PC-9 (cell line): ENCODE data around the gene CMIP. TPM values are rescaled to one million over a fixed set of nuclear protein-coding genes. Genes with fewer than 3 reads are reported as not detected.

Experiments used
- BruUV-seq: library from RNA; stranded (reverse); fragments of 400-500 nt; replicated peaks from 2 replicates; lab custom pipeline; 2021; lab: Mats Ljungman, UMichigan
- CTCF ChIA-PET: fragments of 300-600 bp; sonication (Branson Sonifier 250); formaldehyde crosslinking; loops from one replicate; lab custom pipeline; 2022; ENCODE audit warnings: antibody characterized with exemption; lab: Charles Lee
- POLR2A ChIA-PET: fragments of 300-600 bp; sonication (Branson Sonifier 250); formaldehyde crosslinking; loops from one replicate; lab custom pipeline; 2022; ENCODE audit warnings: antibody characterized with exemption; ENCODE audit not compliant: unreplicated experiment; lab: Charles Lee
- DNase-seq, 2 experiments: peaks; one replicate each; pipeline versions ENCODE4 v3.0.0 to v3.0.0-alpha.2; 2015 to 2022; ENCODE audit warnings: mixed read lengths in 1 of 2
- H2AFZ ChIP-seq: fragments of 200-600 bp; sonication (generic); 2 replicates; pipeline ENCODE4 v1.8.1; 2017; ENCODE audit warnings: antibody characterized with exemption
- H3F3A ChIP-seq: fragments of 200-600 bp; sonication (generic); 2 replicates; pipeline ENCODE4 v1.8.1; 2017; ENCODE audit warnings: antibody characterized with exemption, mild to moderate bottlenecking, low read depth; ENCODE audit not compliant: insufficient read depth
- H3K27ac ChIP-seq: fragments of 200-600 bp; sonication (generic); 2 replicates; pipeline ENCODE4 v1.6.1; 2016; ENCODE audit warnings: mixed run types
- H3K27me3 ChIP-seq: fragments of 200-600 bp; sonication (generic); 2 replicates; pipeline ENCODE4 v1.6.1; 2016; ENCODE audit warnings: low read depth, mixed run types; ENCODE audit not compliant: insufficient read depth
- H3K36me3 ChIP-seq: fragments of 200-600 bp; sonication (generic); 2 replicates; pipeline ENCODE4 v1.6.1; 2016; ENCODE audit warnings: low read depth, mixed run types
- H3K4me1 ChIP-seq: fragments of 200-600 bp; sonication (generic); replicated peaks from 2 replicates; pipeline ENCODE4 v1.6.1; 2016; ENCODE audit warnings: mixed run types; ENCODE audit not compliant: insufficient read depth
- H3K4me2 ChIP-seq: fragments of 200-600 bp; sonication (generic); 2 replicates; pipeline ENCODE4 v1.6.1; 2017; ENCODE audit warnings: mixed run types
- H3K4me3 ChIP-seq: fragments of 200-600 bp; sonication (generic); 2 replicates; pipeline ENCODE4 v1.6.1; 2016; ENCODE audit warnings: mixed run types
- H3K79me2 ChIP-seq: fragments of 200-600 bp; sonication (generic); 2 replicates; pipeline ENCODE4 v1.6.1; 2017; ENCODE audit warnings: low read depth, mixed run types
- H3K9me2 ChIP-seq: fragments of 200-600 bp; sonication (generic); 2 replicates; pipeline ENCODE4 v1.8.1; 2017; ENCODE audit warnings: mild to moderate bottlenecking; ENCODE audit not compliant: insufficient read depth
- H3K9me3 ChIP-seq: fragments of 200-600 bp; sonication (generic); 2 replicates; pipeline ENCODE4 v1.8.1; 2016; ENCODE audit warnings: low read depth; ENCODE audit not compliant: insufficient read depth
- H4K20me1 ChIP-seq: fragments of 200-600 bp; sonication (generic); 2 replicates; pipeline ENCODE4 v1.8.1; 2017; ENCODE audit not compliant: insufficient read depth
- EZH2 ChIP-seq: fragments of 200-600 bp; sonication (generic); IDR thresholded peaks from 2 replicates; pipeline ENCODE4 v1.8.0; 2017; ENCODE audit warnings: antibody characterized with exemption, low read depth
- intact Hi-C: fragments of 100-400 bp; cut with micrococcal nuclease; formaldehyde crosslinking; loops from one replicate; pipeline ENCODE4 v1.10.0; 2022; ENCODE audit not compliant: unreplicated experiment
- total RNA-seq: library from RNA; stranded (reverse); gene quantifications from 2 replicates; pipeline ENCODE4 v1.2.3, GENCODE V29; 2021
- TF ChIP-seq, protein P1 (sequence below): fragments of 200-600 bp; sonication (generic); conservative IDR thresholded peaks from 2 replicates; pipeline ENCODE4 v1.6.1; 2017; ENCODE audit warnings: mixed run types, antibody characterized with exemption, mild to moderate bottlenecking, moderate library complexity

Gene CMIP
- total RNA-seq, 1 experiment from 2014 or later, result 96.6 TPM

DNA sequence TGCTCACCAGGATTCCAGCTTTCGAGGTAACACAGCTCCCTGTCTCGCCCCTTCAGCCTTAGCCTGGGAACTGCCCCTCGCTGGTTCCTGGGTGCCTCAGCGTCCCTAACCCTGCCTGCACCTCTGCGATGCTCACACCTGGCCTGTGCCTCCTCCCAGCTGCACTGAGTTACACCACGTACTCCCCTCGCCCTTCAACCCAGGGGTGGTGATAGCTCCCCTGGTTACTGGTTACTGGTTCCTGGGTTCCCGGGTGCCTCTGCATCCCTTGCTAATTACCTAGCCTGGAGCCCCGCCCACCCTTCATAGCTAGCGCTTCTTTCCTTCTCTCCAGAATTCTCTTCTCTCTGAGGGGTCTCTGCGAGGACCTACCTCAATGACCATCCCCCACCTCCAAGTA lies 269.2 kb downstream of the CMIP start:
- CTCF ChIA-PET, result no interaction called here

DNA sequence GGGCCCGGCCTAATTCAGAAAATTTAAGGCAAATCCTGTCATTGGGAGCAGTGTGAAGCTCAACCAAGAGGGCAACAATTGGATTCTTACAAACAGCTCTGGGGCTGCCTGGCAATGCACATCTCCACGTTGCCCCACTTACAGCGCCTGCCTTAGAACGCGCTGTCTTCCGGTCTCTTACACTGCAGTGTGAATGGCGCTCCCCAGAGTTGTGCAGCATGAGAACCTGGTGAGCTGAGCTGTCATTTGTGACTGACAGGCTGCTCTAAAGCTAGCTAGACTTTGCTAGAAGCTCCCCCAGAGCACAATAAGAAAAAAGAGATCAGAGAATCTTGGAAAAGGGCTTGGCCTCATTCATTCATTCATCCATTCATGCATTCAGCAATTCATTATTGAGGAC lies 270.0 kb downstream of the CMIP start:
- H3F3A ChIP-seq, result peaks cover 13% of the 10 kb centered on the region; the same call in 1 of the 2 replicates
- POLR2A ChIA-PET, result no interaction called here
- H3K4me2 ChIP-seq, result no peak overlapping the region
- no TSS peak for BruUV-seq
- DNase-seq, result no peak
- H3K36me3 ChIP-seq, result no peaks in the 10 kb centered on the region
- no peak for TF ChIP-seq EZH2
- TF ChIP-seq, protein P1, sequence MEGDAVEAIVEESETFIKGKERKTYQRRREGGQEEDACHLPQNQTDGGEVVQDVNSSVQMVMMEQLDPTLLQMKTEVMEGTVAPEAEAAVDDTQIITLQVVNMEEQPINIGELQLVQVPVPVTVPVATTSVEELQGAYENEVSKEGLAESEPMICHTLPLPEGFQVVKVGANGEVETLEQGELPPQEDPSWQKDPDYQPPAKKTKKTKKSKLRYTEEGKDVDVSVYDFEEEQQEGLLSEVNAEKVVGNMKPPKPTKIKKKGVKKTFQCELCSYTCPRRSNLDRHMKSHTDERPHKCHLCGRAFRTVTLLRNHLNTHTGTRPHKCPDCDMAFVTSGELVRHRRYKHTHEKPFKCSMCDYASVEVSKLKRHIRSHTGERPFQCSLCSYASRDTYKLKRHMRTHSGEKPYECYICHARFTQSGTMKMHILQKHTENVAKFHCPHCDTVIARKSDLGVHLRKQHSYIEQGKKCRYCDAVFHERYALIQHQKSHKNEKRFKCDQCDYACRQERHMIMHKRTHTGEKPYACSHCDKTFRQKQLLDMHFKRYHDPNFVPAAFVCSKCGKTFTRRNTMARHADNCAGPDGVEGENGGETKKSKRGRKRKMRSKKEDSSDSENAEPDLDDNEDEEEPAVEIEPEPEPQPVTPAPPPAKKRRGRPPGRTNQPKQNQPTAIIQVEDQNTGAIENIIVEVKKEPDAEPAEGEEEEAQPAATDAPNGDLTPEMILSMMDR, result no peak
- no peak overlapping the region for H2AFZ ChIP-seq
- peaks cover 4% of the 10 kb centered on the region; the same call in 1 of the 2 replicates for H4K20me1 ChIP-seq
- H3K4me1 ChIP-seq, result peaks cover 34% of the 10 kb centered on the region
- no peak overlapping the region for H3K4me3 ChIP-seq
- intact Hi-C loops, result loop anchor here (5.0 kb wide), 1 partner anchor 82 kb away; no protein-coding TSS in a partner anchor
- CTCF ChIA-PET, result interaction anchor here (0.7 kb wide), 1 partner anchor 350 kb away, joined by 17 read pairs; no protein-coding TSS in a partner anchor
- no peak overlapping the region for H3K27ac ChIP-seq
- no peaks in the 10 kb centered on the region for H3K27me3 ChIP-seq
- H3K79me2 ChIP-seq, result no peaks in the 10 kb centered on the region
- H3K9me2 ChIP-seq, result no peaks in the 10 kb centered on the region
- no peaks in the 10 kb centered on the region for H3K9me3 ChIP-seq

More for the DNA sequence above, 269.2 kb downstream of the CMIP start:
- POLR2A ChIA-PET, result no interaction called here
- Histone ChIP-seq H3K27ac (no peak overlapping the region), H3K9me3 (no peaks in the 10 kb centered on the region), H3K4me1 (peaks cover 34% of the 10 kb centered on the region), H3K4me3 (no peak overlapping the region), H3K27me3 (no peaks in the 10 kb centered on the region), H2AFZ (no peak overlapping the region), H3K9me2 (no peaks in the 10 kb centered on the region), H3K4me2 (no peak overlapping the region), H3K36me3 (no peaks in the 10 kb centered on the region), H4K20me1 (peaks cover 4% of the 10 kb centered on the region; the same call in 1 of the 2 replicates), H3K79me2 (no peaks in the 10 kb centered on the region), H3F3A (peaks cover 13% of the 10 kb centered on the region; the same call in 1 of the 2 replicates)
- no TSS peak for BruUV-seq
- intact Hi-C loops, result loop anchor here (5.0 kb wide), 1 partner anchor 81 kb away; no protein-coding TSS in a partner anchor
- DNase-seq, result no peak
- TF ChIP-seq, protein P1, result no peak
- TF ChIP-seq EZH2, result no peak

DNA sequence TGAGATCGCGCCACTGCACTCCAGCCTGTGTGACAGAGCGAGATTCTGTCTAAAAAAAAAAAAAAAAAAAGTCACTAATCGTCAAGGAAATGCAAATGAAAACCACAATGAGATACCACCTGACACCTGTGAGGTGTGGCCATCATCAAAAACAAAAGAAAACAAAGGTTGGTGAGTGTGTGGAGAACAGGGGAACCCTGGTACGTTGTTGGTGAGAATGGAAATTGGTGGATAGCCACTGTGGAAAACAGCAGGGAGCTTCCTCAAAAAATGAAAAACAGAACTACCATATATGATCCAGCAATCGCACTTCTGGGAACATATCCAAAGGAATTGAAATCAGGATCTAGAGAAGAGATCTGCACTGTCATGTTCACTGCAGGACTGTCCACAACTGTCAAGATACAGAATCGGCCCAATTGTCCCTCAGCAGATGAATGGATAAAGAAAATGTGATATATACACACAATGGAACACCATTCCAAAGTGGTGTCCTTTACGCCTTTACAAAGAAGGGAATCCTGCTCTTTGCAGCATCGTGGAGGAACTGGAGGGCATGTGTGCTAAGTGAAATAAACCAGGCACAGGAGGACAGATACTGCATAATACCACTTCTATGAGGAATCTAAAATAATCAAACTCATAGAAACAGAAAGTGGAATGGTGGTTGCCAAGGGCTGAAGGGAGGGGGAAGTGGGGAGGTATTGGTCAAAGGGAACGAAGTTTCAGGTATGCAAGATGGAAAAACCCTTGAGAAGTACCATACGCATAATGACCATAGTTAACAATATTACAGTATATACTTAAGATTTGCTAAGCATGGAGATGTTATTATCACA lies 271.0 kb downstream of the CMIP start:
- Histone ChIP-seq H3K36me3 (no peaks in the 10 kb centered on the region), H3K9me3 (no peaks in the 10 kb centered on the region), H3K4me2 (no peak overlapping the region), H3K4me1 (peaks cover 31% of the 10 kb centered on the region), H3K27me3 (no peaks in the 10 kb centered on the region), H3F3A (peaks cover 13% of the 10 kb centered on the region; the same call in 1 of the 2 replicates), H3K9me2 (no peaks in the 10 kb centered on the region), H3K79me2 (no peaks in the 10 kb centered on the region), H3K27ac (no peak overlapping the region), H2AFZ (no peak overlapping the region), H4K20me1 (peaks cover 4% of the 10 kb centered on the region; the same call in 1 of the 2 replicates), H3K4me3 (no peak overlapping the region)
- DNase-seq, result no peak
- intact Hi-C loops, result no loop called here
- CTCF ChIA-PET, result interaction anchor here (0.7 kb wide), 1 partner anchor 351 kb away, joined by 17 read pairs; no protein-coding TSS in a partner anchor
- TF ChIP-seq, protein P1, result no peak
- no peak for TF ChIP-seq EZH2
- no TSS peak for BruUV-seq
- POLR2A ChIA-PET, result no interaction called here
